Measurements from ENCODE around the gene DTWD1. TPM values are rescaled to one million over a fixed set of nuclear protein-coding genes. Genes with fewer than 3 reads are reported as not detected.

The DTWD1 gene, protein sequence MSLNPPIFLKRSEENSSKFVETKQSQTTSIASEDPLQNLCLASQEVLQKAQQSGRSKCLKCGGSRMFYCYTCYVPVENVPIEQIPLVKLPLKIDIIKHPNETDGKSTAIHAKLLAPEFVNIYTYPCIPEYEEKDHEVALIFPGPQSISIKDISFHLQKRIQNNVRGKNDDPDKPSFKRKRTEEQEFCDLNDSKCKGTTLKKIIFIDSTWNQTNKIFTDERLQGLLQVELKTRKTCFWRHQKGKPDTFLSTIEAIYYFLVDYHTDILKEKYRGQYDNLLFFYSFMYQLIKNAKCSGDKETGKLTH
- total RNA-seq: 61.0 and 68.6 TPM in 2 replicates

DNA sequence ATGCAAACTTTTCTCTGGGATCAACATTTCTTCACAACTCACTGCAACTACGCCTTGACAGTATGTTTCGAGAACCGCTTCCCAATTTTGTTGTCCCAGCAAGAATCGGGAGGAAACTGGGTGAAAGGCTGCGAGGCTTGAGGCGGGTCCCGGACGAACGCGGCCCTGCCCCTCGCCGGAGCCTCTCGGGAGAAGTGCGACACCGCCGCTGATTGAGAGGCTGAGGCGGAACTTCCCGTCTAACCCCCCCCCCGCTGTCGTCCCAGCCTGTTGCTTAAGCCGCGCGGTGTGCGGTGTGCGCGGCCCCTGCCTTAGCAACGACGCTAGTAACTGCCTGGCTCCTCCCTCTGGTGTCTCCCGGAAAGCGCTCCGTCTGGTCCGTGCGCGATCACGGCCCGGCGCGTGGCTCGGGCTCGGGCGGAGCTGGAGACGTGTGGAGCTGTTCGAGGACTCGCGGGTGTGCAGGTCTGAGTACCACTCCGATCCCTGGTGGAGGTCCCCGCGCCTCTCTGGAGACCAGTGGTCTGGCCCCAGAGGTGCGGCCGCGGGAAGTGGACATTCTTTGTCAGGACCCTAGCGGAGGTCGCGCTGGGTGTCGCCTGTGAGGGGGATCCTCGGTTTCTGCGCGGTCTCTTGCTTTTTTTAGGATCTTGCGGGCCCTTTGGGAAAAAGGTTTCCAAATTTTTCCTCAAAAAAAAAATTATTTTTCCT is at the start of gene DTWD1, which contains the start of gene FAM227B:
DTWD1 (plus strand) TSS at position 391 of the 711 bp plus-strand sequence. CDS start 4,120 bp downstream, outside the sequence.
FAM227B (minus strand) TSS at position 161 of the 711 bp plus-strand sequence. CDS start 5,647 bp downstream, outside the sequence.

Other genes starting within 250 kb of the DTWD1 start
- 976 and 1,252 TPM in 2 replicates for gene FGF7, start 197.8 kb upstream of the DTWD1 start, total RNA-seq
- gene FAM227B, start 230 bp upstream of the DTWD1 start, total RNA-seq: 4.4 and 4.6 TPM in 2 replicates

Data from smooth muscle cell of bladder (primary cell).